Neural cell (in vitro differentiated cells): Measurements from ENCODE around the gene GSDMA.

Experiments
- EP300 ChIP-seq: fragments of 450-650 bp; conservative IDR thresholded peaks from 2 replicates; pipeline ENCODE4 v1.6.1; 2014; ENCODE audit warnings: antibody characterized with exemption, mild to moderate bottlenecking, moderate library complexity; ENCODE audit not compliant: poor library complexity, severe bottlenecking
- EZH2 ChIP-seq: fragments of 200-600, 300-800 bp; shearing (Covaris generic), sonication (generic); IDR thresholded peaks from 2 replicates; pipeline ENCODE4 v1.6.1; 2014; ENCODE audit warnings: antibody characterized with exemption, low read length, borderline replicate concordance, mild to moderate bottlenecking; ENCODE audit not compliant: insufficient read depth, poor library complexity, severe bottlenecking
- MXI1 ChIP-seq: fragments of 450-650 bp; conservative IDR thresholded peaks from 2 replicates; pipeline ENCODE4 v1.6.1; 2014; ENCODE audit warnings: antibody characterized with exemption, mild to moderate bottlenecking; ENCODE audit not compliant: poor library complexity, severe bottlenecking
- TAF1 ChIP-seq: IDR thresholded peaks from 2 replicates; pipeline ENCODE4 v1.6.1; 2012; ENCODE audit warnings: low read depth
- TF ChIP-seq, protein P1 (sequence below): fragments of 450-650 bp; IDR thresholded peaks from 2 replicates; pipeline ENCODE4 v1.5.1; 2014; ENCODE audit warnings: antibody characterized with exemption, mild to moderate bottlenecking, moderate library complexity; ENCODE audit not compliant: poor library complexity, severe bottlenecking

DNA sequence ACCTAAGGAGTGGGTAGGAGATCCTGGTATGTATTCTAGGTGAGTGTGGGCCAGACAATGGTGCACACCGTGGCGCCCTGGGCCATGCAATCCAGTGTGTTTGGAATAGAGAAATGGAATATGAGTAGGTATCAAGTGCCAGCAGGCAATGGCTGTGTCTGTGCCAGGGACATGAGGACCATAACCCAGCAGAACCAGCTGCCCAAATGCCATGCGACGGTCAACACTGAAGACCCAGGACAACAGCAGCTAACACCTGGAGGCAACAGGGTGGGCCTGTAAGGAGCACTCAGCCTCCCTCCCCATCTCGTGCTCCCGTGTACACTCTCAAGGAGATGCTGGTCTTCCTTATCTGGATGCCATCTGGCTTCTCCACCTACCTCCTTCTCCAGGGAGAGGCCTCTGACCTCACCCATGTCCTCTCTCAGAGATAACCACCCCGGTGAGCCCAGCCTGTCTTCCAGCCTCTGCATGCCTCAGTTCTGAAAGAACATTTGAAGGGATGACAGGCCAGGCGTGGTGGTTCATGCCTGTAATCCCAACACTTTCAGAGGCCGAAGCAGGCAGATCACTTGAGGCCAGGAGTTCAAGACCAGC is 43.6 kb upstream of the GSDMA start:
- TF ChIP-seq, protein P1, sequence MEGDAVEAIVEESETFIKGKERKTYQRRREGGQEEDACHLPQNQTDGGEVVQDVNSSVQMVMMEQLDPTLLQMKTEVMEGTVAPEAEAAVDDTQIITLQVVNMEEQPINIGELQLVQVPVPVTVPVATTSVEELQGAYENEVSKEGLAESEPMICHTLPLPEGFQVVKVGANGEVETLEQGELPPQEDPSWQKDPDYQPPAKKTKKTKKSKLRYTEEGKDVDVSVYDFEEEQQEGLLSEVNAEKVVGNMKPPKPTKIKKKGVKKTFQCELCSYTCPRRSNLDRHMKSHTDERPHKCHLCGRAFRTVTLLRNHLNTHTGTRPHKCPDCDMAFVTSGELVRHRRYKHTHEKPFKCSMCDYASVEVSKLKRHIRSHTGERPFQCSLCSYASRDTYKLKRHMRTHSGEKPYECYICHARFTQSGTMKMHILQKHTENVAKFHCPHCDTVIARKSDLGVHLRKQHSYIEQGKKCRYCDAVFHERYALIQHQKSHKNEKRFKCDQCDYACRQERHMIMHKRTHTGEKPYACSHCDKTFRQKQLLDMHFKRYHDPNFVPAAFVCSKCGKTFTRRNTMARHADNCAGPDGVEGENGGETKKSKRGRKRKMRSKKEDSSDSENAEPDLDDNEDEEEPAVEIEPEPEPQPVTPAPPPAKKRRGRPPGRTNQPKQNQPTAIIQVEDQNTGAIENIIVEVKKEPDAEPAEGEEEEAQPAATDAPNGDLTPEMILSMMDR = no peak
- no peak for TF ChIP-seq EZH2
- TF ChIP-seq EP300 = no peak
- TF ChIP-seq TAF1 = no peak
- no peak for TF ChIP-seq MXI1
